Stromal cell of bone marrow (primary cell): ENCODE results near the gene PGM1.

Experiments used
- DNase-seq: peaks from one replicate; pipeline ENCODE4 v3.0.0-alpha.2; 2012; ENCODE audit warnings: low read depth

PGM1 gene

DNA sequence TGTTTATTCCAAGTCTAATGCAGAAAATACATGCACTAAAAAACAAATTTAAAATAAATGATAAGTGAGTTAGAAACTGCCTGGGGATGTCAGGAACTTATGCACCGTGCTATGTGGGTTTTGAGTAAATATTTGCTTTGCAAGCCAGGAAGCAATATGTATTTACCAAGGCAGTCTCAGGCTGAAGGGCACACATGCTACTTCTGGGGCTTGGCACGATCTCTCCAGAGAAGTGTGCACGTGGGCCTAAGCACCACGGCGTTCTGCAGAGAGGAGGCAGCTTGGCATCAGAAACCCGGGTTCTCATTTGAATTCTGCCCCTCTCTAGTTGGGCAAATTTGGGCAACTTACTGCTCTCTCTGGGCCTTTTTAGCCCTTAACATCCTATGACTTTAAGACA lies 108.0 kb downstream of the PGM1 start:
- DNase-seq, result no peak

DNA sequence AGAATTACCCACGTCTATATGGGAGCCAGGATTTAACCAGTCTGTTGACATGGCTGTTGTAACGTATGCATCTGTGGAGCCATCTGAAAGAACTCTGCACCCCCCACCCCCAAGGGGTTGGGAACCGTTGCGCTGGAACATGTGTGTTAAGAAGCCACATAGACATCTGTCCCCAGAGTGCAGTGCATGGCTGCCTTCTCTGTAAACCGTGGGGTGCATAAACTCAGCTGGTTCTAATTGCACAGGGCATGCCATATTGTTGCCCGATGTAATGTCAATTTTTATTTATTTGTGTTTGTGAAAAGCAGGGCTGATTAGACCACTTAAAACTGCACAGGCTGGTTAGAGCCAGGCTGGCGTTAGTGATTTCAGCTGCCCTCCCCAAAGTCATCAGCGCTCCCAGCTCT lies 110.5 kb downstream of the PGM1 start:
- DNase-seq, result no peak

DNA sequence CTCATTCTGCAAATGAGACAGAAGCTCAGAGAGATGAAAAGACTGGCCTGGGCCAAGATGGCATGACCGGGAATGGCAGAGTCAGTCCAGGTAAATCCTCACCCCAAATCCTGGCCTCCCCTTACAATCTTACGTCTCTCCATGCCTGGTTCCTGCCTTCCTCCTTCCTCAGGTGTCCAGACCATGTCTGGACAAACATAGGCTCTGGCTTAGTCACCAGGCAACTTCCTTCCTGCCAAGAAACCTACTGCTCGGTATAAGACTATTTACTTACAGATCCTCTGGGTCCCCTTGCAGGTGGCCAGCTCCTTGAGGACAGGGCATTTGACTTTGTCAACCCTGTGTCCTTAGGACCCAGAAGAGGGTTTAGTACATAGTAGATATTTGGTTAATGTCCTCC lies 111.2 kb downstream of the PGM1 start:
- no peak for DNase-seq

DNA sequence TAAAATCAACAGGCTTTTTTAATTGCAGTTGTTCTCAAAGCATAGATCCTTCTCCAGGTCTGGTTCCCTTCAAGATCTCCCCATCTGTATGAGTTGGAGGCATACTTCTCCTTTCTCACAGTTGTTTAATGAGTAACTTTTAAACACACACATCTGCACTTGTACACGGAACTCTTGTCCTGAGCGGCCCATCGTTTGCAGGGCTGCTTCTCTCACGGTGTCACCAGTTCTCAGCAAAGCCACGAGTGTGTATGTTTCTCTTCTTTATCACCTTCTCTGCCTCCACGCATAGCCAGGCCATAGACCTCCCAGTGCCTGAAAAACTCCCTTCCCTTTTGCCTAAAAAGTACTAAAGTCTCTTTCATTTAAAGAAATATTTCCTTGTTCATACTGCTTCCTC lies 111.9 kb downstream of the PGM1 start:
- no peak for DNase-seq

GRCh38 chr1:63709267-63709828 lies 116.1 kb downstream of the PGM1 start:
- DNase-seq, result no peak
